ENCODE measurements around the gene CD74.

DNA sequence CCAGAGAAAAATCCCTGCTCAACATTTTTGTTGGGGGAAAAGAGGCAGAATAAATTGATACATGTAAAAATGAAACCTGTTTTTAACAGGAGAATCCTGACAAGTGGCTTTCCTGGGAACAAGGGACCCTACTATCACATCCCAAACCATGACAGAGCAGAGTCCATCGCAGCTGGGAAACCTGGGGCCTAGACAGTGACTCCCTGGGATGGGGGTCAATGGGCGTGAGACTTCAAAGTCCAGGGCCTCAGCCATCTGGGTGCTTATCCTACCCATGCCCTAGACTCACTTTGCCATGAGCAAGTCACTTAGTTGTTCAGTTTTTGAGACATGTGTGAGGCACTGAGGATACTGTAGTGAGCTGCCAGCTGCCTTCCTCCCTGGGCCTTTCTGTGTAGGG lies 49.5 kb downstream of the CD74 start:
- TF ChIP-seq POLR2A (IDR thresholded peaks at IDR 0.05) (no peak), POLR2AphosphoS5 (IDR thresholded peaks at IDR 0.05) (no peak)
